ENCODE results near the gene TRAK2.
"Not testable (repeated sequence)": the region's sequence is repeated elsewhere in the genome, so short reads cannot be mapped to it uniquely, and the experiment has no call there.

The TRAK2 gene, protein sequence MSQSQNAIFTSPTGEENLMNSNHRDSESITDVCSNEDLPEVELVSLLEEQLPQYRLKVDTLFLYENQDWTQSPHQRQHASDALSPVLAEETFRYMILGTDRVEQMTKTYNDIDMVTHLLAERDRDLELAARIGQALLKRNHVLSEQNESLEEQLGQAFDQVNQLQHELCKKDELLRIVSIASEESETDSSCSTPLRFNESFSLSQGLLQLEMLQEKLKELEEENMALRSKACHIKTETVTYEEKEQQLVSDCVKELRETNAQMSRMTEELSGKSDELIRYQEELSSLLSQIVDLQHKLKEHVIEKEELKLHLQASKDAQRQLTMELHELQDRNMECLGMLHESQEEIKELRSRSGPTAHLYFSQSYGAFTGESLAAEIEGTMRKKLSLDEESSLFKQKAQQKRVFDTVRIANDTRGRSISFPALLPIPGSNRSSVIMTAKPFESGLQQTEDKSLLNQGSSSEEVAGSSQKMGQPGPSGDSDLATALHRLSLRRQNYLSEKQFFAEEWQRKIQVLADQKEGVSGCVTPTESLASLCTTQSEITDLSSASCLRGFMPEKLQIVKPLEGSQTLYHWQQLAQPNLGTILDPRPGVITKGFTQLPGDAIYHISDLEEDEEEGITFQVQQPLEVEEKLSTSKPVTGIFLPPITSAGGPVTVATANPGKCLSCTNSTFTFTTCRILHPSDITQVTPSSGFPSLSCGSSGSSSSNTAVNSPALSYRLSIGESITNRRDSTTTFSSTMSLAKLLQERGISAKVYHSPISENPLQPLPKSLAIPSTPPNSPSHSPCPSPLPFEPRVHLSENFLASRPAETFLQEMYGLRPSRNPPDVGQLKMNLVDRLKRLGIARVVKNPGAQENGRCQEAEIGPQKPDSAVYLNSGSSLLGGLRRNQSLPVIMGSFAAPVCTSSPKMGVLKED

DNA sequence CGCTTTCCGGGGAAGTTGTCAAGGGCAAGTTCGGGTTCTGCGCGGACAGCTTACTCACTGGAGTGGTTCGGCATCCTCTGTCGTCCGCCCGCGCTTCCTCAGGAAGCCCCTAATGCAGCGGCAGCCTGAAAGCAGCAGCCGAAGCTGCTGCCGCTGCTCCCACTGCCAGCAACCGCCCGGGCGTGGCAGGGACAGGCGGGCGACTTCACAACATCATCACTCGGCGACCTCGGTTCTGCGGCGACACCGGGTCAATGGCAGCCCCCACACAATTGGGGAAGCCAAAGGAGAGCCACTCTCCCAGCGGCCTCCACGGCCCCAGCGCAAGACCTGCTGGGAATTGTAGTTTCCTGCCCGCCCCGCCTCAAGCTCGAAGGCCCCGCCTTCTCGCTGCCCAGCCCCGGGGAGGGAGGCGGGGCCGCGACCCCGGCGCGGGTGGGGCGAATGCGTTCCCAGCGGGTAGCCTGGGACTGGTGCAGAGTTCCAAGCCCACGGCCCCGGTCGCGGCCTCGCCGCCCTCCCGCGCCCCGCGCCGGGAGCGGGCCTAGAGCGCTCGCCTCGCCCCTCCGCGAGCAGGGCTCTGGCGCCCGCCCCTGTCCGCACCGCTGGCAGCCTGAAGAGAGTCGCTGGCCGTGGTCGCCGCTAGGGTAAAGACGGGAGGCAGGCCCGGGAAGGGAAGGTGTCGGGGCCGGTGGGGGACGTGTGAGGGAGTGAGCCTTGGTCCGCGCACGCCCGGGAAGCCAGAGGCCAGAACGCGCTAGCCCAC is at the start of gene TRAK2, which contains the start of gene STRADB:
TSS of gene TRAK2 (minus strand) at position 167 of the 766 bp plus-strand sequence. CDS start 30,951 bp downstream, outside the sequence.
TSS of gene STRADB (plus strand) at position 449 of the 766 bp plus-strand sequence. CDS start 3,101 bp downstream, outside the sequence.
- Mint-ChIP-seq H3K27me3 (no peaks in the 10 kb centered on the region), H3K36me3 (ENCODE audit: low read depth) (peaks cover 28% of the 10 kb centered on the region), H3K4me1 (ENCODE audit: low read depth) (peaks cover 50% of the 10 kb centered on the region), H3K27ac (peak within 1 kb of the TSS; percentile 98), H3K9me3 (no peaks in the 10 kb centered on the region), H3K4me3 (peak within 1 kb of the TSS; percentile 97)
- peak; percentile 95 for DNase-seq

DNA sequence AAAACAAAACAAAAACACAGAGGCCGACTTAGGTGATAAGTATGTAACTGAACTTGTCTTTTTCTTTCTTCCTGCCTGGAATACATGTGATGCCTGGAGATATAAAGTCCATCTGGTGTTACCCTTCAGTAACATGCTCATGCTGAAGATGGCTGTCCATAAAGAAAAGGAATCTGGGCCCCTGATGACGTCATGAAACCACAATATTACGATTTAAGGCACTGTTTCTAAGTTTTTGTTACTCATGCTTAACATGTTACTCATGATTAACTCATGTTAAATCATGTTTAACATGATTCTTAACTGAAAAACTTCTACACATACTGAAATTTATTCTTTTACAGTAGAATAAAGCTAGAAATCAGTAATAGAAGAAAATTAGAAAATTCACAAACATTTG is 49.3 kb upstream of the TRAK2 start:
- H3K27me3 Mint-ChIP-seq, result no peaks in the 10 kb centered on the region
- no peak for DNase-seq

DNA sequence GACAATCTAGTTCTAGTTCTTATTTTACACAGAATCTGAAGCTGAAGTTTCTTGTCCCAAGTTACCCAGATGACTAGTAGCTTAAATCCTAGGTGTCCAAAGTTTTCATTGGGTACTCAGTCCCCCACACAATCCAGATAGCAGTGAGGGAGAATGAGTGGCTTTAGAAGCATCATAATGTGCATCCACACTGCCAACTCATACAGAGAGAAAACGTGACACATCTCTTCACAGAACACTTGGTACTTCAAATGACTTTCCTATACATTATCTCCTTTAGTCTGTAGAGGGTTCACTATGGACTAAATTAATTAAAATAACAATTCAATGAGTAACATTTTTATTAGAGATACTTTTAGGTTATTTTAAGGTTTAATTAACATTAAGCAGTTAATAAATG is 45.5 kb upstream of the TRAK2 start:
- peaks cover 3% of the 10 kb centered on the region for H3K9me3 Mint-ChIP-seq
- no peak overlapping the region for H3K27ac Mint-ChIP-seq
- no peak overlapping the region for H3K4me3 Mint-ChIP-seq
- H3K36me3 Mint-ChIP-seq (ENCODE audit: low read depth), result peaks cover 7% of the 10 kb centered on the region
- no peaks in the 10 kb centered on the region for H3K4me1 Mint-ChIP-seq (ENCODE audit: low read depth)
- H3K27me3 Mint-ChIP-seq, result no peaks in the 10 kb centered on the region
- no peak for DNase-seq

More for the DNA sequence above, 49.3 kb upstream of the TRAK2 start:
- Mint-ChIP-seq H3K9me3 (peaks cover 18% of the 10 kb centered on the region), H3K27ac (no peak overlapping the region), H3K4me1 (ENCODE audit: low read depth) (no peaks in the 10 kb centered on the region), H3K36me3 (ENCODE audit: low read depth) (peaks cover 15% of the 10 kb centered on the region), H3K4me3 (no peak overlapping the region)

DNA sequence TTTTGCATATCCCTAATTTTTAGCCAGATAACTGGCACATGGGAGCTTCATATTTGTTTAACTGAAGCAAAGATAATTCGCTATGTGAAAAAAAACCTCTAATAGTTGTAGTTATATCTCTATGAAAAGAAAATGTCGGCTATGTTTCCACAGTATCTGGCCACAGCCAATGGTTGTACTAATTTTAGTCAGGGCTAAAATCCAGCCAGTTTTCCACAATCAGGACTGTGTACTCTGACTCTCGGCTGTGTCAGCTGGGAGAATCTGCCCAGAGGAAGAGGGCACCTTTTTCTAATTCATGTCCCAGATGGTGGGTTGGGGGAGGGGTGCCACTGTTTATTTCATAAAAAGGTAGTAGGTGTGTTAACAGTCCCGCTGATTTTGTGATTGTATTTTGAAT is 39.0 kb upstream of the TRAK2 start:
- DNase-seq, result no peak
- H3K27ac Mint-ChIP-seq, result no peak overlapping the region
- H3K4me1 Mint-ChIP-seq (ENCODE audit: low read depth), result no peaks in the 10 kb centered on the region
- no peaks in the 10 kb centered on the region for H3K9me3 Mint-ChIP-seq
- no peaks in the 10 kb centered on the region for H3K27me3 Mint-ChIP-seq
- H3K36me3 Mint-ChIP-seq (ENCODE audit: low read depth), result no peaks in the 10 kb centered on the region
- H3K4me3 Mint-ChIP-seq, result no peak overlapping the region

DNA sequence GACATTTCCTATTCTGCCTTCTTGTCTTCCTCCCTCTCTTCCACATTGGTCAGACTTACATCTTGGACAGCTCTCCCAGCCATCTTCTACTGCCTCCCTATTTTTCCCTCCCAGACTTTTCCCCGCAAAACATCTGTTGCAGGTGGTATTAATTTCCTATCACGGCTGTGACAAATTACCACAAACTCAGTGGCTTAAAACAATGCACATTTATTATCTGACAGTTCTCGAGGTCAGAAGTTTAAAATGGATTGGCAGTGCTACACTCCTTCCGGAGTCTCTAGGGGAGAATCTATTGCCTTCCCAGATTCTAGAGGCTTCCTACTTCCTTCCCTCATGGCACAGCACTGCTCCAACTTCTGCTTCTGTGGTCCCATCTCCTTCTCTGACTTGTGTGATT is 33.5 kb upstream of the TRAK2 start:
- Mint-ChIP-seq H3K36me3 (ENCODE audit: low read depth) (peaks cover 13% of the 10 kb centered on the region), H3K9me3 (no peaks in the 10 kb centered on the region), H3K4me1 (ENCODE audit: low read depth) (no peaks in the 10 kb centered on the region), H3K27ac (no peak overlapping the region), H3K27me3 (no peaks in the 10 kb centered on the region), H3K4me3 (no peak overlapping the region)
- DNase-seq, result no peak

DNA sequence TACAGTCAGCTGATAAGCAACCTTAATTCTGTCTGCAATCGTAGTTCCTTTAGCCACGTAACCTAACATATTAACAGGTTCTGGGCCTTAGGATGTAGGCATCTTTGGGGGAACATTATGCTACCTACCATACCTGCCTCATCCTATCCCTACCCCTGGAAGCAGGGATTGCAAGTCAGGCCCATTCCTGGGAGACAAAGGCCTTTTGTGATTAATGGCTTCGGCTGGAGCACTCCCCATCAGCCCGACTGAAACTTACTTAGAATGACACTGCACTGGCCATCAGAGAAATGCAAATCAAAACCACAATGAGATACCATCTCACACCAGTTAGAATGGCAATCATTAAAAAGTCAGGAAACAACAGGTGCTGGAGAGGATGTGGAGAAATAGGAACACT is 32.5 kb upstream of the TRAK2 start:
- H3K36me3 Mint-ChIP-seq (ENCODE audit: low read depth), result peaks cover 13% of the 10 kb centered on the region
- not testable (repeated sequence) for H3K9me3 Mint-ChIP-seq; H3K4me3 Mint-ChIP-seq; H3K27ac Mint-ChIP-seq; H3K27me3 Mint-ChIP-seq; DNase-seq; H3K4me1 Mint-ChIP-seq (ENCODE audit: low read depth)

DNA sequence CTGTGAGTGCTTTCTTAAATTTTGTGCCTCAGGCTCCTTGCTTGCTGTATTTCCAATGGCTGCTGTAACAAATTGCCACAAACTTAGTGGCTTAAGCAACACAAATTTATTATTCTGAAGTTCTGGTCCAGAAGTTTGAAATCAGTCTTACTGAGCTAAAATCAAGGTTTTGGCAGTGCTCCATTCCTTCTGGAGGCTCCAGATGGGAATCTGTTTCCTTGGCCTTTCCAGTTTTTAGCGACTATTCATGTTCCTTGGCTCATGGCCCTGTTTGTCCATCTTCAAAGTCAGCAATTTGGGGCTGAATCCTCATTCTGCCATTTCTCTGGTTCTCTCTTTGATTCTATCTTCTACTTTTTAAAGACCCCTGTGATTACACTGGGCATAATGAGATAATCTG is 32.1 kb upstream of the TRAK2 start:
- no peak for DNase-seq
- Mint-ChIP-seq H3K4me3 (no peak overlapping the region), H3K4me1 (ENCODE audit: low read depth) (no peaks in the 10 kb centered on the region), H3K36me3 (ENCODE audit: low read depth) (peaks cover 18% of the 10 kb centered on the region), H3K27ac (no peak overlapping the region), H3K9me3 (no peaks in the 10 kb centered on the region), H3K27me3 (no peaks in the 10 kb centered on the region)

DNA sequence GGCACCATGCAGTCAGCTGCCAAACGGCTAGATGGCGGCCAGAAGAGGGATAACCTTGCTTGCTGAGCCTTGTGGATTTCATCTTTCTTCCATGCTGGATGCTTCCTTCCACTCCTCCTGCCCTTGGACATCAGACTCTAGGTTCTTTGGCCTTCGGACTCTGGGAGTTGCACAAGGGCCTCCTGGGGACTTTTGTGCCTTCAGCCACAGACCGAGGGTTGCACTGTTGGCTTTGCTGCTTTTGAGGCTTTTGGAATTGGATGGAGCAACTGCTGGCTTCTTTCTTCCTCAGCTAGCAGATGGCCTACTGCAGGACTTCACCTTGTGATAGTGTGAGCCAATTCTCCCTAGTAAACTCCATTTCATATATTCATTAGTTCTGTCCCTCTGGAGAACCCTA is 31.3 kb upstream of the TRAK2 start:
- Mint-ChIP-seq H3K4me1 (ENCODE audit: low read depth) (no peaks in the 10 kb centered on the region), H3K27me3 (no peaks in the 10 kb centered on the region), H3K27ac (no peak overlapping the region), H3K9me3 (no peaks in the 10 kb centered on the region), H3K4me3 (no peak overlapping the region), H3K36me3 (ENCODE audit: low read depth) (peaks cover 26% of the 10 kb centered on the region)
- no peak for DNase-seq

DNA sequence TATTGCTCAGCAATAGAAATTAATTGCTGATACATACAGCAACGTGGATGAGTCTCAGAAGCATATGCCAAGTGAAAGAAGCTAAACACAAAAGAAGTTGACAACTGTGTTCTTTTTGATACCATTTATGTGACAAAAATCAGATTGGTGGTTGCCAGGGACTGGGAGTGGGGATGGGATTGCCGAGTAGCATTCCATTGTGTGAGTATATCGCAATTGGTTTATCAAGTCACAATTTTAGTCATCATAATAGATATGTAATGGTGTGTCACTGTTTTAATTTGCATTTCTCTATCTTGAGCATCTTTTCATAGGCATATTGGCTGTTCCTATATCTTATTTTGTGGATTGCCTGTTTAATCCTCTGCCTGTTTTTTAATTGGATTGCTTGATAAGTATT is 21.2 kb upstream of the TRAK2 start:
- Mint-ChIP-seq H3K27ac (no peak overlapping the region), H3K27me3 (no peaks in the 10 kb centered on the region), H3K4me1 (ENCODE audit: low read depth) (peaks cover 12% of the 10 kb centered on the region), H3K36me3 (ENCODE audit: low read depth) (peaks cover 73% of the 10 kb centered on the region), H3K9me3 (no peaks in the 10 kb centered on the region), H3K4me3 (no peak overlapping the region)
- DNase-seq, result no peak

DNA sequence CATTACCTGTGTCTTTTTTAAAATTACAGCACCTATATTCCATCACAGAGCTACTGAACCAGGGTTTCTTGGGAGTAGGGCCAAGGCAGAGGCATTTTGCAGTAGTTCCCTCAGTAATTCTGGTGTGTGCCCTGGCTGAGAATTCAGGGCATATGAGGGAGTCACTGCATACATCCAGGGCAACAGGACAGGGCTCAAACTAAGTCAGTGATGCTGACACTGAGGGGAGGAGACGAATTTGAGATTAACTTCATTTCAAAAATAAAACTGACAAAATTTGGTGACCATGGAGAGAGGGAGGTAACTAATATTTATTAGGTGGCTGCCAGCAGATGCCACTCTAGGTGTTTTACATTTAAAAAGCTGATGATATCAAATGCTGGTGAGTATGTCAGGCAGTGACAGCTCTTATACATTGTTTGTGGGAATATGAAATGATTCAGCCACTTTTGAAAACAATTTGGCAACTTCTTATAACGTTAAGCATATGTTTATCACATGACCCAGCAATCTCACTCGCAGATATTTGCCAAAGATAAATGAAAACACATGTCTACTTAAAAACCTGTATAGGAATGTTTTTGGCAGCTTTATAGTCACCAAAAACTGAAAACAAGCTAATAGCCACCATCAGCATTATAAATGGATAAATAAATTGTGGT is 20.6 kb upstream of the TRAK2 start:
- Mint-ChIP-seq H3K9me3 (no peaks in the 10 kb centered on the region), H3K4me3 (no peak overlapping the region), H3K27ac (no peak overlapping the region)

DNA sequence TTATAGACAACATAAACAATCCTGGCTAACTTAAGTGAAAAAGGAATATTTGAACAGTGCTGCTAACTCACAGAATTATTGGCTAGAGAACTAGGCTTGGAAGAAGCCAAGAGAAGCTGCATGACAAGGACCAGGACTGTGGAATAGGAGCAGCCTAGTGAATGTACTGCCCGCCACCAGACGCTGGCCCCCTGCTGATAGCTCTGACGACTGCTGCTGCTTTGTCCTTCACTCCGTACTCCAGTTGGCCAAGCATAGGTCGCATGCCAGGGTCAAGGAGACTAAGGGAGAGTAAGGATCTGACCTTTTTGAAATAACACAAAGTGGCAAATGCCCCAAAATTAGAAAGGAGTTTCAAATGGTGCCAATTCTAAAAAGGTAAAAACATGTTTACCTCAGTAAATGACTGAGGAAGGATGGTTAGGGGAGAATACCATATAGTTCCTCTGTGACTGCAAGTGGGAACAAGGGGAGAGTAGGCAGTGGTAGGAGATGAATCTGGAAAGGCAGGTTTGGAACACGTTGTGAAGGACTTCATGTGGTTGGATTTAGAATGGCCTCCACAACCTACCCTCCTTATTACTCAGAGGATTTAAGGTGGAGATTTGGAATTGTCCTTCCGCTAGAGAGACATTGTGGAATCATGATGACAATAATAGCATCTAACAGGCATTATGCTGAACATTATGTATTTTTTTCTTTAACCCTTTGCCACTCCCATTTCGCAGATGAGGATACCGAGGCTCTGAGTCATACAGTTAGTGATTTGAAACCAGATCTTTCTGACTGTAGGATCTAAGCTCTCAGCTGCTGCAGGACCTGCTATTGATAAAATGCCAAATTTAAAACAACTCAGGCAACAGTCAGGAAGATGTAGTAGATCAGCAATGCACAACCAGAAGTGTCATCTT is 19.8 kb upstream of the TRAK2 start:
- H3K36me3 Mint-ChIP-seq (ENCODE audit: low read depth), result peaks cover 75% of the 10 kb centered on the region
- H3K27ac Mint-ChIP-seq, result no peak overlapping the region

More for the DNA sequence above, 20.6 kb upstream of the TRAK2 start:
- H3K4me1 Mint-ChIP-seq (ENCODE audit: low read depth), result peaks cover 12% of the 10 kb centered on the region
- peaks cover 75% of the 10 kb centered on the region for H3K36me3 Mint-ChIP-seq (ENCODE audit: low read depth)
- no peak for DNase-seq
- no peaks in the 10 kb centered on the region for H3K27me3 Mint-ChIP-seq

DNA sequence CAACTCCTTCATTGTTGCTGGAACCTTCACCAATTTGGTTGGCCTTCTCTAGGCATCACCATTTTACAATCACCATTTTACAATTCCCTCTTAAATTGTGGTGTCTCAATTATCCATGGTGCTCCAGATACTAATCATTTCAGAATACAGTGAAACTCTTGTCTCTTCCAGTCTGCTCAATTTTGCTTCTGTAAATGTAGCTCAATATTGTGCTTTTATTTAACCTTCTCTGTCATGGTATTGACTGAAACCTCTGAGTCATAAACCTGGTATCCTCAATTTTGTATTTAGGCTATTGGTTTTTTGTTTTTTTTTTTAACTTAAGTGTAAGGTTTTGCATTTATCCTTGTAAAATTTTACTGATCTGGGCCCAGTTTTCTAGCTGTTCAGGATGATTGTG is 16.4 kb upstream of the TRAK2 start:
- no peak overlapping the region for H3K27ac Mint-ChIP-seq
- no peak for DNase-seq
- H3K9me3 Mint-ChIP-seq, result no peaks in the 10 kb centered on the region
- H3K4me3 Mint-ChIP-seq, result no peak overlapping the region
- peaks cover 12% of the 10 kb centered on the region for H3K4me1 Mint-ChIP-seq (ENCODE audit: low read depth)
- no peaks in the 10 kb centered on the region for H3K27me3 Mint-ChIP-seq
- H3K36me3 Mint-ChIP-seq (ENCODE audit: low read depth), result peaks cover 64% of the 10 kb centered on the region

More for the DNA sequence above, 19.8 kb upstream of the TRAK2 start:
- no peak overlapping the region for H3K4me3 Mint-ChIP-seq
- no peaks in the 10 kb centered on the region for H3K9me3 Mint-ChIP-seq
- no peak for DNase-seq
- H3K27me3 Mint-ChIP-seq, result no peaks in the 10 kb centered on the region
- peaks cover 12% of the 10 kb centered on the region for H3K4me1 Mint-ChIP-seq (ENCODE audit: low read depth)

DNA sequence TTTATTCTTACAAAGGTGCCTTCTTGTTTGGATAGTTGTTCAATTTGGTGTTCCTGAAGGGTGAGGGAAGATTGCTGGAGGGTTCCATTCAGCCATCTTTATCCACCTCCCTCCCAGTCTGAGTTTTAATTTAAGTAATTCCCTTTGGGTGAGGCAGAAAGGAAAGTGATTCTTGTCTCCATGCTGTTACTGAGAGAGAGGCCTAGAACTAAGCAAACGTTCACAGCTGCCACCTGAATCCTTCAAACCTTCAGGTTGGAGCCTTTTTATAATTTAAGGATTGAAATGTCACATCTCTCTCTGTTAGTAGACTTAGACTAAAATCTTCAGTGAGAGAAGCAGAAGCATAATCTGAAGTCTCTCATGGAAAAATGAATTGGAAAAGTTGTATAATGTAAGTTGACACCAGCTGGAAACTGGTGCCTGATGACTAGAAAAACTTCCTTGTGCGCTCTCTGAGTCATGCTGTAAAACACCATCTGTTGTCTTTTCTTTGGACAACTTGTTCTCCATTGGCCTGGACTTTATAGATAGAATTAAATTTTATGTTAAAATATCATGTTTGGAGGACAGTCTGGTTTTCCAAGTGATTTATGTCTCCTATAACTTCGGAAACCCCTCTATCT is 14.9 kb upstream of the TRAK2 start:
- Mint-ChIP-seq H3K27ac (no peak overlapping the region), H3K36me3 (ENCODE audit: low read depth) (peaks cover 69% of the 10 kb centered on the region), H3K4me3 (no peak overlapping the region), H3K4me1 (ENCODE audit: low read depth) (peaks cover 9% of the 10 kb centered on the region), H3K9me3 (no peaks in the 10 kb centered on the region), H3K27me3 (no peaks in the 10 kb centered on the region)
- DNase-seq, result no peak
